SK-N-SH (cell line): Measurements from ENCODE around the gene GOLGA6L24.
"Not testable (repeated sequence)": the region's sequence is repeated elsewhere in the genome, so short reads cannot be mapped to it uniquely, and the experiment has no call there.

ENCODE experiments used
- GABPA ChIP-seq: IDR thresholded peaks from 2 replicates; pipeline ENCODE4 v1.4.0; 2012; ENCODE audit warnings: low read depth, mild to moderate bottlenecking
- GATA2 ChIP-seq: sonication (generic); formaldehyde crosslinking; IDR thresholded peaks from 2 replicates; pipeline ENCODE4 v1.5.0; 2020; ENCODE audit warnings: mild to moderate bottlenecking, missing genetic modification reagents
- MXI1 ChIP-seq: IDR thresholded peaks from 2 replicates; pipeline ENCODE4 v1.6.1; 2012; ENCODE audit warnings: mild to moderate bottlenecking, low read depth, low read length, improper control_type of control experiment
- NFIC ChIP-seq: IDR thresholded peaks from 2 replicates; pipeline ENCODE4 v1.4.0; 2012; ENCODE audit warnings: borderline replicate concordance
- NRF1 ChIP-seq: IDR thresholded peaks from 2 replicates; pipeline ENCODE4 v1.6.1; 2012; ENCODE audit warnings: low read depth, mild to moderate bottlenecking, low read length
- POLR2AphosphoS5 ChIP-seq: IDR thresholded peaks from 2 replicates; pipeline ENCODE4 v1.6.1; 2012; ENCODE audit warnings: low read depth, low read length
- RAD21 ChIP-seq: IDR thresholded peaks from 2 replicates; pipeline ENCODE4 v1.6.1; 2012; ENCODE audit warnings: mild to moderate bottlenecking, low read length
- RFX5 ChIP-seq: IDR thresholded peaks from 2 replicates; pipeline ENCODE4 v1.6.1; 2012; ENCODE audit warnings: mild to moderate bottlenecking, improper control_type of control experiment, low read length
- SMC3 ChIP-seq: IDR thresholded peaks from 2 replicates; pipeline ENCODE4 v1.6.1; 2012; ENCODE audit warnings: low read depth, low read length, improper control_type of control experiment
- TAF1 ChIP-seq: IDR thresholded peaks from 2 replicates; pipeline ENCODE4 v1.6.1; 2012; ENCODE audit warnings: low read depth, mild to moderate bottlenecking, low read length, moderate library complexity, borderline replicate concordance
- TEAD4 ChIP-seq: IDR thresholded peaks from 2 replicates; pipeline ENCODE4 v1.4.0; 2012; ENCODE audit warnings: mild to moderate bottlenecking, borderline replicate concordance; ENCODE audit not compliant: insufficient read depth
- YY1 ChIP-seq: IDR thresholded peaks from 2 replicates; pipeline ENCODE4 v1.4.0; 2012; ENCODE audit warnings: low read depth, mild to moderate bottlenecking
- TF ChIP-seq, protein P1 (sequence below): fragments of 200-600 bp; sonication (generic); IDR thresholded peaks from 2 replicates; pipeline ENCODE4 v1.6.1; 2017; ENCODE audit warnings: antibody characterized with exemption, mild to moderate bottlenecking, moderate library complexity
- TF ChIP-seq, protein P2 (sequence below): IDR thresholded peaks from 2 replicates; pipeline ENCODE4 v1.6.1; 2012; ENCODE audit warnings: mild to moderate bottlenecking, low read depth, low read length, moderate library complexity

- not testable (repeated sequence) for TF ChIP-seq GABPA; GATA2 (CRISPR knock-in tag); POLR2AphosphoS5; TEAD4; RAD21; YY1; NFIC; MXI1; RFX5; TAF1; NRF1; SMC3
- TF ChIP-seq, protein P1, sequence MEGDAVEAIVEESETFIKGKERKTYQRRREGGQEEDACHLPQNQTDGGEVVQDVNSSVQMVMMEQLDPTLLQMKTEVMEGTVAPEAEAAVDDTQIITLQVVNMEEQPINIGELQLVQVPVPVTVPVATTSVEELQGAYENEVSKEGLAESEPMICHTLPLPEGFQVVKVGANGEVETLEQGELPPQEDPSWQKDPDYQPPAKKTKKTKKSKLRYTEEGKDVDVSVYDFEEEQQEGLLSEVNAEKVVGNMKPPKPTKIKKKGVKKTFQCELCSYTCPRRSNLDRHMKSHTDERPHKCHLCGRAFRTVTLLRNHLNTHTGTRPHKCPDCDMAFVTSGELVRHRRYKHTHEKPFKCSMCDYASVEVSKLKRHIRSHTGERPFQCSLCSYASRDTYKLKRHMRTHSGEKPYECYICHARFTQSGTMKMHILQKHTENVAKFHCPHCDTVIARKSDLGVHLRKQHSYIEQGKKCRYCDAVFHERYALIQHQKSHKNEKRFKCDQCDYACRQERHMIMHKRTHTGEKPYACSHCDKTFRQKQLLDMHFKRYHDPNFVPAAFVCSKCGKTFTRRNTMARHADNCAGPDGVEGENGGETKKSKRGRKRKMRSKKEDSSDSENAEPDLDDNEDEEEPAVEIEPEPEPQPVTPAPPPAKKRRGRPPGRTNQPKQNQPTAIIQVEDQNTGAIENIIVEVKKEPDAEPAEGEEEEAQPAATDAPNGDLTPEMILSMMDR = not testable (repeated sequence)
- TF ChIP-seq, protein P2, sequence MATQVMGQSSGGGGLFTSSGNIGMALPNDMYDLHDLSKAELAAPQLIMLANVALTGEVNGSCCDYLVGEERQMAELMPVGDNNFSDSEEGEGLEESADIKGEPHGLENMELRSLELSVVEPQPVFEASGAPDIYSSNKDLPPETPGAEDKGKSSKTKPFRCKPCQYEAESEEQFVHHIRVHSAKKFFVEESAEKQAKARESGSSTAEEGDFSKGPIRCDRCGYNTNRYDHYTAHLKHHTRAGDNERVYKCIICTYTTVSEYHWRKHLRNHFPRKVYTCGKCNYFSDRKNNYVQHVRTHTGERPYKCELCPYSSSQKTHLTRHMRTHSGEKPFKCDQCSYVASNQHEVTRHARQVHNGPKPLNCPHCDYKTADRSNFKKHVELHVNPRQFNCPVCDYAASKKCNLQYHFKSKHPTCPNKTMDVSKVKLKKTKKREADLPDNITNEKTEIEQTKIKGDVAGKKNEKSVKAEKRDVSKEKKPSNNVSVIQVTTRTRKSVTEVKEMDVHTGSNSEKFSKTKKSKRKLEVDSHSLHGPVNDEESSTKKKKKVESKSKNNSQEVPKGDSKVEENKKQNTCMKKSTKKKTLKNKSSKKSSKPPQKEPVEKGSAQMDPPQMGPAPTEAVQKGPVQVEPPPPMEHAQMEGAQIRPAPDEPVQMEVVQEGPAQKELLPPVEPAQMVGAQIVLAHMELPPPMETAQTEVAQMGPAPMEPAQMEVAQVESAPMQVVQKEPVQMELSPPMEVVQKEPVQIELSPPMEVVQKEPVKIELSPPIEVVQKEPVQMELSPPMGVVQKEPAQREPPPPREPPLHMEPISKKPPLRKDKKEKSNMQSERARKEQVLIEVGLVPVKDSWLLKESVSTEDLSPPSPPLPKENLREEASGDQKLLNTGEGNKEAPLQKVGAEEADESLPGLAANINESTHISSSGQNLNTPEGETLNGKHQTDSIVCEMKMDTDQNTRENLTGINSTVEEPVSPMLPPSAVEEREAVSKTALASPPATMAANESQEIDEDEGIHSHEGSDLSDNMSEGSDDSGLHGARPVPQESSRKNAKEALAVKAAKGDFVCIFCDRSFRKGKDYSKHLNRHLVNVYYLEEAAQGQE = not testable (repeated sequence)
Measured at GRCh38 chr15:28316958-28317357, 40.9 kb downstream of the GOLGA6L24 start.
